AG10803 (cell line): ENCODE measurements around the gene FBXW2.

Experiments used
- DNase-seq: peaks from one replicate; pipeline ENCODE4 v3.0.0; 2010; ENCODE audit warnings: low read depth
- H3K4me3 ChIP-seq: 2 replicates; pipeline ENCODE4 v1.5.1; 2011; ENCODE audit warnings: mild to moderate bottlenecking, low read length, control low read depth
- CTCF ChIP-seq: conservative IDR thresholded peaks from 2 replicates; pipeline ENCODE4 v1.5.1; 2011; ENCODE audit warnings: mild to moderate bottlenecking, low read length, control low read depth, inconsistent platforms

FBXW2 gene

GRCh38 chr9:120830865-120831264 lies 37.6 kb upstream of the FBXW2 start:
- no peak for TF ChIP-seq CTCF
- DNase-seq = no peak
- no peak overlapping the region for H3K4me3 ChIP-seq

- no peak for DNase-seq
- TF ChIP-seq CTCF = no peak
- H3K4me3 ChIP-seq = no peak overlapping the region
These were observed 36.9 kb upstream of the FBXW2 start for GRCh38 chr9:120830151-120830550.

GRCh38 chr9:120829650-120830049 lies 36.4 kb upstream of the FBXW2 start:
- DNase-seq = no peak
- H3K4me3 ChIP-seq = no peak overlapping the region
- no peak for TF ChIP-seq CTCF

GRCh38 chr9:120820095-120820494 lies 26.9 kb upstream of the FBXW2 start:
- H3K4me3 ChIP-seq = no peak overlapping the region
- TF ChIP-seq CTCF = no peak
- no peak for DNase-seq

GRCh38 chr9:120818595-120818994 lies 25.4 kb upstream of the FBXW2 start:
- H3K4me3 ChIP-seq = no peak overlapping the region
- no peak for DNase-seq
- no peak for TF ChIP-seq CTCF

- no peak for TF ChIP-seq CTCF
- no peak for DNase-seq
- H3K4me3 ChIP-seq = no peak overlapping the region
These were observed 21.9 kb upstream of the FBXW2 start for GRCh38 chr9:120815075-120815474.

- no peak for DNase-seq
- no peak for TF ChIP-seq CTCF
- H3K4me3 ChIP-seq = no peak overlapping the region
These were observed 15.7 kb upstream of the FBXW2 start for GRCh38 chr9:120808931-120809330.
